ENCODE results near the gene LCN15. TPM values are rescaled to one million over a fixed set of nuclear protein-coding genes. Genes with fewer than 3 reads are reported as not detected.

Gene LCN15
- total RNA-seq, 2 experiments from 2014 or later: not detected

DNA sequence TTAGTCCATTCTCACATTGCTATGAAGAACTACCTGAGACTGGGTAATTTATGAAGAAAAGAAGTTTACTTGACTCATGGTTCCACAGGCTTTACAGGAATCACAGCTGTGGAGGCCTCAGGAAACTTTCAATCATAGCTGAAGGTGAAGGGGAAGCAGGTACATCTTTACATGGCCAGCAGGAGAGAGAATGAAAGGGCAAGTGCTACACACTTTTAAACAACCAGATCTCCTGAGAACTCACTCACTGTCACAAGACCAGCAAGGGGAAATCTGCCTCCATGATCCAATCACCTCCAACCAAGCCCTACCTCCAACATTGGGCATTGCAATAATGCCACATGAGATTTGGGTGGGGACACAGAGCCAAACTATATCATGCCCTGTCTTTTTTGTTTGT, 12.5 kb downstream of the LCN15 start:
- ATAC-seq (ENCODE audit: poor library complexity) (no peak), DNase-seq (no peak)
- Histone ChIP-seq H3K27me3 (ENCODE audit: control insufficient read depth in 1 of 2, insufficient read depth in 2 of 2, low read length in 2 of 2) (peaks cover 0 to 2% of the 10 kb centered on the region in 2 experiments), H3K4me1 (ENCODE audit: insufficient read depth, low read length) (no peaks in the 10 kb centered on the region), H3K27ac (ENCODE audit: low read depth in 1 of 2, low read length in 2 of 2) (no peak overlapping the region), H3K4me3 (ENCODE audit: low read length) (no peak overlapping the region), H3K9me3 (ENCODE audit: control insufficient read depth in 1 of 2, insufficient read depth in 1 of 2, low read length in 2 of 2) (peaks cover 16 to 50% of the 10 kb centered on the region in 2 experiments), H3K36me3 (ENCODE audit: insufficient read depth, low read length) (no peaks in the 10 kb centered on the region)
- Mint-ChIP-seq H3K27me3 (peaks cover 17% of the 10 kb centered on the region), H3K36me3 (ENCODE audit: low read depth) (no peaks in the 10 kb centered on the region), H3K4me1 (ENCODE audit: low read depth) (no peaks in the 10 kb centered on the region), H3K9me3 (peaks cover 12% of the 10 kb centered on the region), H3K27ac (no peak overlapping the region), H3K4me3 (no peak overlapping the region)
- POLR2A ChIA-PET: no interaction called here
- CTCF ChIA-PET: no interaction called here
- TF ChIP-seq, protein P1, sequence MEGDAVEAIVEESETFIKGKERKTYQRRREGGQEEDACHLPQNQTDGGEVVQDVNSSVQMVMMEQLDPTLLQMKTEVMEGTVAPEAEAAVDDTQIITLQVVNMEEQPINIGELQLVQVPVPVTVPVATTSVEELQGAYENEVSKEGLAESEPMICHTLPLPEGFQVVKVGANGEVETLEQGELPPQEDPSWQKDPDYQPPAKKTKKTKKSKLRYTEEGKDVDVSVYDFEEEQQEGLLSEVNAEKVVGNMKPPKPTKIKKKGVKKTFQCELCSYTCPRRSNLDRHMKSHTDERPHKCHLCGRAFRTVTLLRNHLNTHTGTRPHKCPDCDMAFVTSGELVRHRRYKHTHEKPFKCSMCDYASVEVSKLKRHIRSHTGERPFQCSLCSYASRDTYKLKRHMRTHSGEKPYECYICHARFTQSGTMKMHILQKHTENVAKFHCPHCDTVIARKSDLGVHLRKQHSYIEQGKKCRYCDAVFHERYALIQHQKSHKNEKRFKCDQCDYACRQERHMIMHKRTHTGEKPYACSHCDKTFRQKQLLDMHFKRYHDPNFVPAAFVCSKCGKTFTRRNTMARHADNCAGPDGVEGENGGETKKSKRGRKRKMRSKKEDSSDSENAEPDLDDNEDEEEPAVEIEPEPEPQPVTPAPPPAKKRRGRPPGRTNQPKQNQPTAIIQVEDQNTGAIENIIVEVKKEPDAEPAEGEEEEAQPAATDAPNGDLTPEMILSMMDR (IDR thresholded peaks at IDR 0.05): no peak
- intact Hi-C loops (cut with DNase I, micrococcal nuclease): no loop called here

DNA sequence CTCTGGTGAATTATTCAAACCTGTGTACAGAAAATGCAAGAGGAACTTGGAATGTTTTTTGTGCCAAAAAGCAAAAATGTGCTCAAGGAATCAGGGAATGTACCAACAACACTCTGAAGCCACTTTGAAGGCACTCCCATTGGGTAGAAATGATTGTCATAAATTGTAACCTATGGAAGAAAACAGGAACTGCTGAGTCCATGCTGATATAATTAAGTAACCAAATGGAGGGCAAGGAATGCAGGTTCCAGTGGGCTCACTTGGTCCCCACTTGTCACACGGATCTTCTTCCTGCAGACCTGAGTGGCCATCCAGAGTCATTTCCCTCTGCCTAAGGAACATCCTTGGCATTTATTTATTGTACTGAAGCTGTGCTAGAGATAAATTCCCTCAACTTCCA, 13.1 kb downstream of the LCN15 start:
- Mint-ChIP-seq H3K27me3 (peaks cover 17% of the 10 kb centered on the region), H3K4me1 (ENCODE audit: low read depth) (no peaks in the 10 kb centered on the region), H3K36me3 (ENCODE audit: low read depth) (no peaks in the 10 kb centered on the region), H3K4me3 (no peak overlapping the region), H3K27ac (no peak overlapping the region), H3K9me3 (peaks cover 12% of the 10 kb centered on the region)
- Histone ChIP-seq H3K4me1 (ENCODE audit: insufficient read depth, low read length) (no peaks in the 10 kb centered on the region), H3K27me3 (ENCODE audit: control insufficient read depth in 1 of 2, insufficient read depth in 2 of 2, low read length in 2 of 2) (peaks cover 0 to 2% of the 10 kb centered on the region in 2 experiments), H3K36me3 (ENCODE audit: insufficient read depth, low read length) (no peaks in the 10 kb centered on the region), H3K27ac (ENCODE audit: low read depth in 1 of 2, low read length in 2 of 2) (no peak overlapping the region), H3K4me3 (ENCODE audit: low read length) (no peak overlapping the region), H3K9me3 (ENCODE audit: control insufficient read depth in 1 of 2, insufficient read depth in 1 of 2, low read length in 2 of 2) (peaks cover 16 to 44% of the 10 kb centered on the region in 2 experiments)
- CTCF ChIA-PET: no interaction called here
- no peak for ATAC-seq (ENCODE audit: poor library complexity)
- TF ChIP-seq, protein P1 (IDR thresholded peaks at IDR 0.05): no peak
- intact Hi-C loops (cut with DNase I, micrococcal nuclease): no loop called here
- no peak for DNase-seq
- POLR2A ChIA-PET: no interaction called here

- no peaks in the 10 kb centered on the region for H3K36me3 ChIP-seq (ENCODE audit: insufficient read depth, low read length)
- TF ChIP-seq, protein P1 (IDR thresholded peaks at IDR 0.05): no peak
- H3K4me1 ChIP-seq (ENCODE audit: insufficient read depth, low read length): no peaks in the 10 kb centered on the region
- peaks cover 0 to 2% of the 10 kb centered on the region in 2 experiments for H3K27me3 ChIP-seq (ENCODE audit: control insufficient read depth in 1 of 2, insufficient read depth in 2 of 2, low read length in 2 of 2)
- no peak overlapping the region for H3K27ac ChIP-seq (ENCODE audit: low read depth in 1 of 2, low read length in 2 of 2)
- Mint-ChIP-seq H3K36me3 (ENCODE audit: low read depth) (no peaks in the 10 kb centered on the region), H3K9me3 (peaks cover 12% of the 10 kb centered on the region), H3K27me3 (peaks cover 15% of the 10 kb centered on the region), H3K4me3 (no peak overlapping the region), H3K4me1 (ENCODE audit: low read depth) (no peaks in the 10 kb centered on the region), H3K27ac (no peak overlapping the region)
- CTCF ChIA-PET: no interaction called here
- POLR2A ChIA-PET: no interaction called here
- intact Hi-C loops (cut with DNase I, micrococcal nuclease): no loop called here
- no peak overlapping the region for H3K4me3 ChIP-seq (ENCODE audit: low read length)
- ATAC-seq (ENCODE audit: poor library complexity) (no peak), DNase-seq (no peak)
- H3K9me3 ChIP-seq (ENCODE audit: control insufficient read depth in 1 of 2, insufficient read depth in 1 of 2, low read length in 2 of 2): peaks cover 16 to 37% of the 10 kb centered on the region in 2 experiments
Measured at GRCh38 chr9:136750526-136750925, 13.8 kb downstream of the LCN15 start.
